ENCODE results near the gene PHACTR1.

The PHACTR1 gene

GRCh38 chr6:12882761-12883290 lies 166.3 kb downstream of the PHACTR1 start:
- Histone ChIP-seq H3K9ac (no peak overlapping the region), H4K20me1 (no peaks in the 10 kb centered on the region), H3K4me2 (no peak overlapping the region), H3K4me3 (no peak overlapping the region), H3K9me3 (replicated peaks in 1 of 11) (peaks cover 0 to under 1% (median 0%) of the 10 kb centered on the region in 11 experiments; a peak in 2 of 22 replicates), H3K27ac (no peak overlapping the region), H3K27me3 (no peaks in the 10 kb centered on the region), H3K4me1 (peaks cover 0 to 14% (median 6%) of the 10 kb centered on the region in 10 experiments; a peak in 10 of 20 replicates), H3K36me3 (no peaks in the 10 kb centered on the region)
- no peak for TF ChIP-seq Cebpa-rat (IDR thresholded peaks at IDR 0.05)

- peaks cover 3 to 18% (median 6%) of the 10 kb centered on the region in 11 experiments; a peak in 19 of 22 replicates for H3K9me3 ChIP-seq (replicated peaks in 1 of 11)
- no peaks in the 10 kb centered on the region for H3K27me3 ChIP-seq
- TF ChIP-seq Cebpa-rat (IDR thresholded peaks at IDR 0.05): no peak
- no peak overlapping the region for H3K4me2 ChIP-seq
- H3K36me3 ChIP-seq: no peaks in the 10 kb centered on the region
- no peak overlapping the region for H3K4me3 ChIP-seq
- H3K4me1 ChIP-seq: peaks cover 0 to 14% (median 6%) of the 10 kb centered on the region in 10 experiments; a peak in 10 of 20 replicates
- no peaks in the 10 kb centered on the region for H4K20me1 ChIP-seq
- H3K9ac ChIP-seq: no peak overlapping the region
- H3K27ac ChIP-seq: no peak overlapping the region
These were observed 168.4 kb downstream of the PHACTR1 start for GRCh38 chr6:12884983-12885382.

- Histone ChIP-seq H4K20me1 (no peaks in the 10 kb centered on the region), H3K4me3 (no peak overlapping the region), H3K9ac (no peak overlapping the region), H3K36me3 (no peaks in the 10 kb centered on the region; a peak in 1 of 22 replicates), H3K4me2 (peak overlapping the region in 7 of 11 experiments; percentile 10 to 41 (median 15); a peak in 9 of 22 replicates), H3K27me3 (no peaks in the 10 kb centered on the region), H3K27ac (no peak overlapping the region), H3K9me3 (replicated peaks in 1 of 11) (peaks cover 25 to 39% (median 28%) of the 10 kb centered on the region in 11 experiments), H3K4me1 (peaks cover 0 to 14% (median 6%) of the 10 kb centered on the region in 10 experiments; a peak in 10 of 20 replicates)
- TF ChIP-seq Cebpa-rat (IDR thresholded peaks at IDR 0.05): no peak
These were observed 170.6 kb downstream of the PHACTR1 start for GRCh38 chr6:12886961-12887775.

- Histone ChIP-seq H3K4me3 (no peak overlapping the region), H4K20me1 (no peaks in the 10 kb centered on the region), H3K4me2 (no peak overlapping the region), H3K9me3 (replicated peaks in 1 of 11) (peaks cover 26 to 42% (median 33%) of the 10 kb centered on the region in 11 experiments), H3K27me3 (no peaks in the 10 kb centered on the region), H3K27ac (no peak overlapping the region), H3K36me3 (no peaks in the 10 kb centered on the region; a peak in 1 of 22 replicates), H3K4me1 (peaks cover 10 to 41% (median 29%) of the 10 kb centered on the region in 10 experiments), H3K9ac (no peak overlapping the region)
- no peak for TF ChIP-seq Cebpa-rat (IDR thresholded peaks at IDR 0.05)
These were observed 173.7 kb downstream of the PHACTR1 start for GRCh38 chr6:12890171-12890790.

- H3K4me3 ChIP-seq: no peak overlapping the region
- no peak for TF ChIP-seq Cebpa-rat (IDR thresholded peaks at IDR 0.05)
- H3K27ac ChIP-seq: no peak overlapping the region
- peaks cover 10 to 49% (median 38%) of the 10 kb centered on the region in 10 experiments for H3K4me1 ChIP-seq
- H4K20me1 ChIP-seq: no peaks in the 10 kb centered on the region
- H3K36me3 ChIP-seq: no peaks in the 10 kb centered on the region; a peak in 1 of 22 replicates
- H3K27me3 ChIP-seq: no peaks in the 10 kb centered on the region
- no peak overlapping the region for H3K4me2 ChIP-seq
- no peak overlapping the region for H3K9ac ChIP-seq
- H3K9me3 ChIP-seq (replicated peaks in 1 of 11): peaks cover 26 to 42% (median 33%) of the 10 kb centered on the region in 11 experiments
These were observed 175.0 kb downstream of the PHACTR1 start for GRCh38 chr6:12891595-12891994.

GRCh38 chr6:12892151-12892550 lies 175.6 kb downstream of the PHACTR1 start:
- TF ChIP-seq Cebpa-rat (IDR thresholded peaks at IDR 0.05): no peak
- Histone ChIP-seq H3K27me3 (no peaks in the 10 kb centered on the region), H4K20me1 (no peaks in the 10 kb centered on the region), H3K9ac (no peak overlapping the region), H3K4me3 (no peak overlapping the region), H3K36me3 (no peaks in the 10 kb centered on the region; a peak in 1 of 22 replicates), H3K4me2 (peak overlapping the region in 1 of 11 experiments; percentile 72; a peak in 3 of 22 replicates), H3K9me3 (replicated peaks in 1 of 11) (peaks cover 26 to 42% (median 33%) of the 10 kb centered on the region in 11 experiments), H3K27ac (no peak overlapping the region), H3K4me1 (peaks cover 10 to 44% (median 33%) of the 10 kb centered on the region in 10 experiments)

- H3K27me3 ChIP-seq: no peaks in the 10 kb centered on the region
- H3K36me3 ChIP-seq: no peaks in the 10 kb centered on the region; a peak in 1 of 22 replicates
- H3K9me3 ChIP-seq (replicated peaks in 1 of 11): peaks cover 24 to 40% (median 32%) of the 10 kb centered on the region in 11 experiments
- H4K20me1 ChIP-seq: no peaks in the 10 kb centered on the region
- peak overlapping the region; percentile 29 to 87 (median 70); a peak in 20 of 22 replicates for H3K4me2 ChIP-seq
- H3K4me1 ChIP-seq: peaks cover 10 to 40% (median 32%) of the 10 kb centered on the region in 10 experiments
- peak overlapping the region in 4 of 11 experiments; percentile 14 to 48 (median 24); a peak in 5 of 22 replicates for H3K9ac ChIP-seq
- peak overlapping the region in 5 of 11 experiments; percentile 1 to 56 (median 21); a peak in 6 of 22 replicates for H3K27ac ChIP-seq
- TF ChIP-seq Cebpa-rat (IDR thresholded peaks at IDR 0.05): no peak
- peak overlapping the region in 2 of 10 experiments; percentile 37 to 46; a peak in 2 of 20 replicates for H3K4me3 ChIP-seq
These were observed 176.5 kb downstream of the PHACTR1 start for GRCh38 chr6:12893036-12893435.

GRCh38 chr6:12895721-12896120 lies 179.2 kb downstream of the PHACTR1 start:
- Histone ChIP-seq H3K27me3 (no peaks in the 10 kb centered on the region), H3K36me3 (no peaks in the 10 kb centered on the region), H3K9ac (no peak overlapping the region), H3K4me2 (peak overlapping the region in 5 of 11 experiments; percentile 7 to 41 (median 35); a peak in 8 of 22 replicates), H3K4me3 (no peak overlapping the region), H3K4me1 (peaks cover 10 to 54% (median 42%) of the 10 kb centered on the region in 10 experiments), H3K9me3 (replicated peaks in 1 of 11) (peaks cover 14 to 20% (median 16%) of the 10 kb centered on the region in 11 experiments), H4K20me1 (no peaks in the 10 kb centered on the region), H3K27ac (no peak overlapping the region)
- no peak for TF ChIP-seq Cebpa-rat (IDR thresholded peaks at IDR 0.05)
